Measurements from ENCODE around the gene RCAN1. TPM values are rescaled to one million over a fixed set of nuclear protein-coding genes. Genes with fewer than 3 reads are reported as not detected.

Gene RCAN1
- polyA plus RNA-seq, 6 donors from 2014 or later, result 8.4 to 16.8 (median 12.1) TPM

GRCh38 chr21:34603710-34604057 is 11.2 kb downstream of the RCAN1 start:
- Mint-ChIP-seq H3K36me3 (no peaks in the 10 kb centered on the region), H3K4me1 (peaks cover 0 to 7% (median 0%) of the 10 kb centered on the region in 3 donors), H3K9me3 (no peaks in the 10 kb centered on the region), H3K4me3 (no peak overlapping the region), H3K27me3 (no peaks in the 10 kb centered on the region), H3K27ac (no peak overlapping the region)
- ATAC-seq (ENCODE audit: low read depth in 2 of 2), result no peak
- DNase-seq, result no peak

GRCh38 chr21:34603002-34603709 is 11.8 kb downstream of the RCAN1 start:
- peaks cover 0 to 8% (median 0%) of the 10 kb centered on the region in 3 donors for H3K4me1 Mint-ChIP-seq
- H3K27ac Mint-ChIP-seq, result peak overlapping the region in 1 of 6 donors; percentile 66
- no peaks in the 10 kb centered on the region for H3K27me3 Mint-ChIP-seq
- no peaks in the 10 kb centered on the region for H3K9me3 Mint-ChIP-seq
- DNase-seq (peak; percentile 47), ATAC-seq (ENCODE audit: low read depth in 2 of 2) (peak; percentile 74 to 80)
- no peak overlapping the region for H3K4me3 Mint-ChIP-seq
- H3K36me3 Mint-ChIP-seq, result no peaks in the 10 kb centered on the region

- H3K9me3 Mint-ChIP-seq, result no peaks in the 10 kb centered on the region
- no peak overlapping the region for H3K4me3 Mint-ChIP-seq
- no peak for DNase-seq
- no peak for ATAC-seq (ENCODE audit: low read depth in 2 of 2)
- H3K27ac Mint-ChIP-seq, result peak overlapping the region in 1 of 6 donors; percentile 34
- peaks cover 0 to 8% (median 0%) of the 10 kb centered on the region in 3 donors for H3K4me1 Mint-ChIP-seq
- H3K27me3 Mint-ChIP-seq, result no peaks in the 10 kb centered on the region
- no peaks in the 10 kb centered on the region for H3K36me3 Mint-ChIP-seq
Observed at GRCh38 chr21:34602061-34602460, 12.9 kb downstream of the RCAN1 start.

- H3K4me3 Mint-ChIP-seq, result no peak overlapping the region
- H3K27me3 Mint-ChIP-seq, result no peaks in the 10 kb centered on the region
- ATAC-seq (ENCODE audit: low read depth in 2 of 2) (no peak), DNase-seq (no peak)
- H3K36me3 Mint-ChIP-seq, result no peaks in the 10 kb centered on the region
- H3K4me1 Mint-ChIP-seq, result peaks cover 0 to 8% (median 0%) of the 10 kb centered on the region in 3 donors
- no peak overlapping the region for H3K27ac Mint-ChIP-seq
- no peaks in the 10 kb centered on the region for H3K9me3 Mint-ChIP-seq
Observed at GRCh38 chr21:34599534-34600101, 15.3 kb downstream of the RCAN1 start.

- no peaks in the 10 kb centered on the region for H3K36me3 Mint-ChIP-seq
- DNase-seq (no peak), ATAC-seq (ENCODE audit: low read depth in 2 of 2) (no peak)
- H3K4me3 Mint-ChIP-seq, result no peak overlapping the region
- peaks cover 0 to 8% (median 0%) of the 10 kb centered on the region in 3 donors for H3K4me1 Mint-ChIP-seq
- peak overlapping the region in 1 of 6 donors; percentile 8 for H3K27ac Mint-ChIP-seq
- H3K9me3 Mint-ChIP-seq, result no peaks in the 10 kb centered on the region
- no peaks in the 10 kb centered on the region for H3K27me3 Mint-ChIP-seq
Observed at GRCh38 chr21:34598931-34599400, 15.9 kb downstream of the RCAN1 start.

GRCh38 chr21:34597406-34597805 is 17.5 kb downstream of the RCAN1 start:
- Mint-ChIP-seq H3K9me3 (no peaks in the 10 kb centered on the region), H3K27ac (no peak overlapping the region), H3K4me3 (no peak overlapping the region), H3K4me1 (peaks cover 0 to 4% (median 0%) of the 10 kb centered on the region in 3 donors), H3K36me3 (no peaks in the 10 kb centered on the region), H3K27me3 (no peaks in the 10 kb centered on the region)
- DNase-seq, result no peak
- no peak for ATAC-seq (ENCODE audit: low read depth in 2 of 2)

GRCh38 chr21:34596561-34597271 is 18.2 kb downstream of the RCAN1 start:
- Mint-ChIP-seq H3K9me3 (no peaks in the 10 kb centered on the region), H3K27ac (no peak overlapping the region), H3K4me3 (no peak overlapping the region), H3K27me3 (no peaks in the 10 kb centered on the region), H3K36me3 (no peaks in the 10 kb centered on the region), H3K4me1 (peaks cover 0 to 4% (median 0%) of the 10 kb centered on the region in 3 donors)
- no peak for DNase-seq
- ATAC-seq (ENCODE audit: low read depth in 2 of 2), result no peak

GRCh38 chr21:34595457-34595856 is 19.5 kb downstream of the RCAN1 start:
- DNase-seq (no peak), ATAC-seq (ENCODE audit: low read depth in 2 of 2) (no peak)
- Mint-ChIP-seq H3K27ac (no peak overlapping the region), H3K9me3 (no peaks in the 10 kb centered on the region), H3K36me3 (no peaks in the 10 kb centered on the region), H3K4me1 (peaks cover 0 to 4% (median 0%) of the 10 kb centered on the region in 3 donors), H3K4me3 (no peak overlapping the region), H3K27me3 (no peaks in the 10 kb centered on the region)

- no peak overlapping the region for H3K27ac Mint-ChIP-seq
- DNase-seq (no peak), ATAC-seq (ENCODE audit: low read depth in 2 of 2) (no peak)
- H3K4me3 Mint-ChIP-seq, result no peak overlapping the region
- H3K9me3 Mint-ChIP-seq, result no peaks in the 10 kb centered on the region
- no peaks in the 10 kb centered on the region for H3K36me3 Mint-ChIP-seq
- H3K27me3 Mint-ChIP-seq, result no peaks in the 10 kb centered on the region
- H3K4me1 Mint-ChIP-seq, result peaks cover 0 to 4% (median 4%) of the 10 kb centered on the region in 3 donors
Observed at GRCh38 chr21:34594566-34595234, 20.2 kb downstream of the RCAN1 start.

GRCh38 chr21:34593954-34594531 is 20.9 kb downstream of the RCAN1 start:
- no peaks in the 10 kb centered on the region for H3K36me3 Mint-ChIP-seq
- H3K27me3 Mint-ChIP-seq, result no peaks in the 10 kb centered on the region
- H3K9me3 Mint-ChIP-seq, result no peaks in the 10 kb centered on the region
- peak overlapping the region in 1 of 6 donors; percentile 24 for H3K27ac Mint-ChIP-seq
- DNase-seq (no peak), ATAC-seq (ENCODE audit: low read depth in 2 of 2) (no peak)
- peaks cover 0 to 4% (median 4%) of the 10 kb centered on the region in 3 donors for H3K4me1 Mint-ChIP-seq
- H3K4me3 Mint-ChIP-seq, result no peak overlapping the region

- no peaks in the 10 kb centered on the region for H3K27me3 Mint-ChIP-seq
- no peak overlapping the region for H3K4me3 Mint-ChIP-seq
- H3K9me3 Mint-ChIP-seq, result peaks cover 0 to 4% (median 0%) of the 10 kb centered on the region in 7 donors
Observed at GRCh38 chr21:34593423-34593822, 21.5 kb downstream of the RCAN1 start.

GRCh38 chr21:34592120-34592955 is 22.6 kb downstream of the RCAN1 start:
- peaks cover 0 to 4% (median 0%) of the 10 kb centered on the region in 3 donors for H3K4me1 Mint-ChIP-seq
- DNase-seq, result no peak
- H3K36me3 Mint-ChIP-seq, result peaks cover 0 to 14% of the 10 kb centered on the region in 2 donors
- H3K9me3 Mint-ChIP-seq, result peaks cover 0 to 15% (median 5%) of the 10 kb centered on the region in 7 donors
- no peak for ATAC-seq (ENCODE audit: low read depth in 2 of 2)
- no peaks in the 10 kb centered on the region for H3K27me3 Mint-ChIP-seq
- peak overlapping the region in 2 of 6 donors; percentile 18 to 65 for H3K27ac Mint-ChIP-seq
- H3K4me3 Mint-ChIP-seq, result no peak overlapping the region

More at GRCh38 chr21:34593423-34593822, 21.5 kb downstream of the RCAN1 start:
- Mint-ChIP-seq H3K4me1 (peaks cover 0 to 4% (median 0%) of the 10 kb centered on the region in 3 donors), H3K27ac (peak overlapping the region in 2 of 6 donors; percentile 15 to 16), H3K36me3 (peaks cover 0 to 4% of the 10 kb centered on the region in 2 donors)
- ATAC-seq (ENCODE audit: low read depth in 2 of 2) (no peak), DNase-seq (no peak)

Measured in naive B cell (primary cell).